NCI-H1436 treated with DMSO at 0.1 percent for 48 hours (cell line): ENCODE measurements around the gene TFAP2A.

ENCODE experiments used
- DNase-seq: peaks from one replicate; lab custom pipeline; 2025; lab: John Stamatoyannopoulos, UW

Gene TFAP2A

DNA sequence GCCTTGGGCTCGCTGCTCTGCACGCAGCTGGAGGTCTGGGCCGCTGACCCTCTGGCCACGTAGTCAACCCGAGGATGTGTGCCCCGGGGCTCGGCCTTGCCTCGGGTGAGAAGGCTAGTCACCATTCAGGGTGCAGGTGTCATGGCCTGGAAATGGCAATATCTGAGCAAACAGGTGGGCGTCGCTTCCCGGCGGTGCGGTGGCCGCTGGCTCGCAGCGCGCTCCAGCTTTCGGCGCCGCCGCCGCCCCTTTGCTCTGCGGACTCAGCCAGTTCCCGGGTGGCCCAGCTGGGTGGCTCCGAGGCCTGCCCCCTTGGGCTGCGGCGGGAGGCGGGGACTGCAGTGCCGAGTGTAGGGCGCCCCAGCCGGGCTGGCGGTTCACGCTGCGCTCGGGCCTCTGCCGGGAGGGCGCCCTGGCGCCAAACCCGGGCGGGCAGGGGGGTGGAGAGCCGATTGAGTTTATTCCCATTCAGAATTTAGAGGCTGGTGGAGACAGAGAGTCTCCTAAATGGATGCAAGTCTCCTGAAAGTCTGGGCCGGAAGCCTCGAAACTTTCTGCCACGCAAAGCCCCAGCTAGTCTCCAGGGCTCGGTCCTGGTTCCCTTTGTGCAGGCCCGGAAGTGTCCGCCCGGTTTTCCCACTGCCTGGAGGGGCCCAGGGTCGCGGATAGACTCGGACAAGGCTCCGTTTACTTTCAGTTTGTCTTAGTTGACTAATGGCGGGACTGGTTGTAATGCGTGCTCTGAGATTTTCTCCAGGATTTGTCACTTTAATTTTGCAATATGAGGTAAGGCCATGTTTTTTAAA is 11.3 kb upstream of the TFAP2A start:
- no peak for DNase-seq

DNA sequence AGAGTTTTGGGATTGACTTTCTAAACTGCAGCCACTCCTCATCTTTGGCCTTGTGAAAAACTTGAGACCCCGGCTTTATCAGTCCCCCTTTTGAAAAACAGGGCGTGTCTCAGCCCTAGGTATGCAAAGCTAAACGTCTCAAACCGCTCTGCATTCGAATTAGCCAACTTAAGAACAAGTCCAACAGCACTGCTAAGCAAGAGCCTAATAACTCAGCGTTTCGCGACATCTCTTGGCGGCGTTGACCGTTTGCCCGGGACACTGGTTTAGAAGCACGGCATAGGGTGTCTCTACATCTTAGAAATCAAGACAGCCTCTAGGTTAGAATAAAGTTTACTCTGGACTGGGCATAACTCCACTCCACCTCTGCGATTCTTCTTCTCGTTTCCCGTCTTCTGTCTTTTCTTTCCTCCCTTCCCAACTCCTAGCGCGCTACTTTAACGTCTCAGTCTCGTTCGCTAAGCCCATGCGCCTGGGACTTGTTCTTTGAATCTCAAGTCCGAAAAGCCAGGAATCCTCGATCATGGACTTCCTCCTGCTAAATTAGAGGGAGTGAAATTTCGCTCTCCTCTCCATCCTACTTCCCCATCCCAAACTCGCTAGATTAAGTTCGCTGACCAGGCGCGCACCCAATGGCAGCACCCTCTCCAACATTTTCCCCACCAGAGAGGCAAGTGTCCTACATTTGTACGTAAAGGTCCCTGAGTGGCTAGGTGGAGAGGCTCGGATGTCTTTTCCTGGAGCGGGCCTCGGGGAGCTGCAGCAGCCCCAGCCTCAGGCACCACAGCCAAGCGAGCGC is 10.5 kb upstream of the TFAP2A start:
- DNase-seq: no peak

DNA sequence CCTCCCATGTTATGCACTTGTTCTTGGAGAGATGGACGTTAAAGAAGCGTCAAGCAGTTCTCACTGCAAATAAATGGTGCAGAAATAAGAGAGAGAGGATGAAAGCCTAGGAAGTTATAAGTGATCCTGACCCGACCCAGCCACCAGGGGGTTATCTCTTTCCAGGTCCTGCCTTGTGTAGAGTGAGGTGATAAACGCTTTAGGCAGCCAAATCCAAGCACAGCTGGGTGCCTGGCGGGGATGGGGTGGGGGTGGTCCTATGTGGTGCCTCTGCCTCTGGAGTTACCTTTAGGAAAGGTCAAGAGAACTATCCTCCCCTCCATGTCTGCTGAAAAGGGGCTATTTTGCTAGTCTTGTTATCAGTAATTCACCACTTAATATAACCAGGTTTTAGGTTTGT is 9.2 kb upstream of the TFAP2A start:
- DNase-seq: no peak

DNA sequence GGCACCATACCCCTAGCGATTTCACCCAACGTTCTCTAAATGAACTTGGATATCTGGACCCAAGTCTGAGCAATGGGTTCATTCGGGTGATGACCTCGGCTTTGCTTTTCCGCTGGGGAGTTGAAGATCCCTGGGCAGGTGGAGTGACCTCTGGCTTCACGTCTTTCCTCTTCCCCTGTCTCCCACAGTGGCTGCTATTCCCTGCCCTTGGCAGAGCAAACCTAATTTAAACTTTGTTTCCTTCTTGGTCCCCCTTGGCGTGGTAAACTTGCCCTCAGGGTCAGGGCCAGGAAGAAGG is 7.8 kb upstream of the TFAP2A start:
- DNase-seq: no peak

DNA sequence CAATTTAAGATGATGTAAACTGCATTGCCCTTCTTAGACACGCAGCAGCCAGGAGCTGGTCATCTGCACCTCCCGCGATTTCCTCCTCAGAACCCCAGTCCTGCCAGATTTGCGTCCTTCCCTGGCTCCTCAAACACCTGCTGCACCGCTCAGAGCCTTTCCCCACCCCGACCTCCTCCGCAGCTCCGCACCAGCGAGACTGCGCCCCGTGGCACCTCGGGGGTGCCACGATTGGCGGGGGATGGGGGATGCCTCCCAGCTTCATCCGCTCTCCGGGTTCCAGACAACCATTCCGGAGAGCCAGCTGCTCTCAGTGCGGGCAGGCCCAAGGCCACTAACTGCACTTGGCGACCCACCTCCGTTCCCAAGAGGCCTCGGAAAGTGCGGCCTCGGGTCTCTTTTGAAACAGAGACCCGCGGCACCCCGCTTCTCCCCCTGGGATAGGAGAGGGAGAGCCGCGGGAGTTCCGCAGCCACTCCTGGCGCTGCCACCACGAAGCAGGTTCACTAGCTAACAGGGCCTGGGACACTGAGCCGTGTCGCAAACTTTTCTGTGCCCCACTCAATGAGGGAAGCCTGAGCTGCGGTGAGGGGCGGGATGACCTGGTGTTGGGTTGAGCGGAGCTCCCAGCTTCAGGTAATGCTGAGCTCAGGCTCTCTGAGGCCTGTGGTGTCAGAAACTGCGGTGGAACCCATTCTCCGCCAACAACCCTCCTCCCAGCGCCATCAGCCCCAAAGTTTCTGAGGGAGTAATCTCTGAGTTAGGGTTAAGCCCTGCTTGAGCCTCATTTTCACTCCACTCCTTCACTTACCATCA is 7.3 kb upstream of the TFAP2A start:
- DNase-seq: no peak

DNA sequence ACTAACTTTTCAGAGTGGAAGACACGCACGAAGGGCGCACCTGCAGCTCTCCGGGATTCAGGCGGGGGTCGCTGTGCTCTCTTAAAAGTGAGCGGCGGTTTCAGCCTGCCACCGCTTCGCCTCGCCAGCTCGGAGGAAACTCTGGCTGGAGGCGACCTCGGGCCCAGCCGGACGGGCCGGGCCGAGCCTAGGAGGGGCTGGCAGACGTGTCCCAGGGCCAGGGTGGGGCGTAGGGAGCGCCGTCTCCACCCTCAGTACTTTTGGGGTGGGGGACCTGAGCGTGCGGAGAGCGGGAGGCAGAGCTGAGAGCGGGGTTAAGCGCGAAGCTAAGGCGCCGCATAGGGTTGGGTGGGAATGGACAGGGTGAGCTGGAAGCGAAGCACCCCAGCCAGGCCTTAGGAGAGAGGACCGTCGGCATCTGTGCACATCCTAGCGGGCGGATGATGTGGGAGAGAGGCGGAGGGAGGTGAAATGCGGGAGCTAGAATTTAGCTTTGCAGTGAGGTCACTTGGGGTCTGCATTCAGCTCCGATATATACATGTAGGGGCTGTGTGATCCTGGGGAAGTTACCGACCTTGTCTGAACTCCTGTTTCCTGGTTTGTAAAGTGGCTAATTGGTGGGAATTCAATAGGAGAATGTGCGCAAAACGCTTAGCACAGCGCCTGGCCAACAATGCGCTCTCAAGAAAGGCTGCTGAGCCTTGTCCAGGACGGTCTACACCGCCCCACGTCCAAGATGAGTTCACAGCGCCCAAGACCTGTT is 6.5 kb upstream of the TFAP2A start:
- DNase-seq: no peak

DNA sequence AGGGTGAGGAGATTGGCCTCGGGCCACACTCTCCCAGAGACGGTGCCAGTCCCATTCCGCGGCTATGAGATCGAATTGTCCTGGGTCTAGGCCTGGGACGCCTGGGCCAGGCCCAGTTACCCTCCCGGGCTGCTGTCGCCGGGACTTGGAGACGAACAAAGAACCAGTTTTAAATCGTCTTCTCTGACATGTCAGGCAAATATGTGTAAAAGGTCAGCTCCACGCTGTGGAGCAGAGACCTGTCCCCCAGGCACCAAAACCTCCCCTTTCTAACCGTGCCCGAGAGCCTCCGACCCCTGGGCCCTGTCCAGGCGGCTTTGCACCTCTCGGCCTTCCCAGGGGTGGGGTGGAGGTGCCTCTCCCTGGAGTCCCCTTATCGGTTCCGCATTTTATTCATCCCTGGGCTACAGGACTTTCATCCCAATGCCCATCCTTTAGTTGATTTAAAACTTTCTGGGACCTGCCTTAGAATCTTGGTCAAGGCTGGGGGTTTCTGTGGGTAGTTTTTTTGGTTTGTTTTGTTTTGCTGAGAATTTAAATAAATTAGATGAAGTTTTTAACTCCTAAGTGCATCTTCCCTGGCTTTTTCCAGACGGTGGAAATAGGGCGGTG is 5.8 kb upstream of the TFAP2A start:
- DNase-seq: no peak

DNA sequence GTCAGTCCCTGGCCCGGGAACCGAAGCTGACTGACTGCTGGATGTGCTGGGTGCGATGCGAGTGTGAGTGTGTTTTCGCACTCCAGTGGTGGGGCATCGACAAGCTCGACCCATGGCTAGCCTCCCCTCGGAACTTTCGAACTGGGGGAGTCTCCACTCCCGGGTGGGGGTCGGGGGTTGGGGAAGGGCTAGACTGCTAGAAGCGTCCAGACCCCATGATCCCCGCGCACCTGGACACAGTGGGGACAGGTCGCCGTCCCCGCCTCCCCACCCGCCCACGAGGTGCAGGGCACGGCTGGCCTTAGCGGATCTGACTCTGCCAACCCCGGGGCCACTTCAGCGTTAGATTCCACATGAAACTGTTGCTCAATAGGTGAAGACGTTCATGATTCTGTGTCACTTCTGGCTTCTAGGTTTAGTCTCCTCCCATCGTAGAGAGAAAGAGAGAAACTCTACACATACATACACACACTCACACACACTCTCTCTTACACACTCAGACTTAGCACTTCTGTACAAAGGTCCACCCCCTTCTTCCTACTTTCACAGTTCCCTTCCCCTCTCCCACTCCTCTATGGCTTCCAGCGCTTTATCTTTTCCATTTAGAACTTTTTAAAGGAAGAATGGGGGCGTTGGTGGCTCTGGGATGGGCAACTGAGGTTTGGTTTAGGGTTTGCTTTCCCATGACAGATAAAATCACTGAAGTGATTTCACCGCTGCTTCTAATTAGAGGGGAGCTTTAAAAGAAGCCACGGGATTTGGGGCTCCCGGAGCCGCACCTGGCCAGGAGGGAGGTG is 5.1 kb upstream of the TFAP2A start:
- no peak for DNase-seq

DNA sequence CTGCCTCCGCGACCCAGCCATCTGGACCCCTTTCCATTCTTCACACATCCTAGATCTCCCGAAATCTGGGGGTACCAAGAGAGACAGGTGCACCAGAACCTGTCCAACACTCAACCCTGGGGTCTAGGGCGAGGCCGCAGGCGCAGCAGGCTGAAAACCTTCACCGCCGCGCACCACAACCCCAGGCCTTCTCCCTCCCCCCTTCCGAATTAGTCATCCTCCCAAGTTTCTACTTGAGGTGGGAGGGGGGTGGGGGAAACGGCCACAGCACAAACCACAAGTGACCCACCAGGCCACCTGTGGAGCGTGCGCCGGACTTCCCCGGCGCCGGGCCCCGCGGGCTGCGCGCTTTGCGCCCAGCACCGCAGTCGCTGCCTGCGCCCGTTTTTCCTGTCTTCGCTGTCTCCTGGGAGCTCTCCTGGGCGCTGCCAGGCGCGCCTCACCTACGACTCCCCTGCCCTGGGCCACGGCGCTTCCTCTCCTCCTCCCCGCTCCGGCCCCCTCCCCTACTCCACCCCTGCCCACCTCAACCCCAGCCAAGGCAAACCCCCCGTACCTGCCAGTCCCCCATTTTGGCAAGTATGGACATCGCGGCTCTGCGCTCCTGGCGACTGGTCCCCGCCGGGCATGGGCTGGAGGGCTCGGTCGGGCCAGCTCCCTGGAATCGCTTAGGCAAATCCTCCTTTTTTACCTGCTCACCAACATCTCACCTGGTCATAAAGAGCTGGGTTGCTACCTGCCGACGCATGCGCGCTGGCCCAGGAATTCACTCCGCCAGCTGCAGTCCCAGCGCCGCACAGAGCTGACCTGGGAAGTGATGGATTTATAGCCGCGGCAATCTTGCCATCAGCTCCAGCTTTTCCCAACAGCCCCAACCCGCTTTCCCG is 4.2 kb upstream of the TFAP2A start:
- DNase-seq: no peak

DNA sequence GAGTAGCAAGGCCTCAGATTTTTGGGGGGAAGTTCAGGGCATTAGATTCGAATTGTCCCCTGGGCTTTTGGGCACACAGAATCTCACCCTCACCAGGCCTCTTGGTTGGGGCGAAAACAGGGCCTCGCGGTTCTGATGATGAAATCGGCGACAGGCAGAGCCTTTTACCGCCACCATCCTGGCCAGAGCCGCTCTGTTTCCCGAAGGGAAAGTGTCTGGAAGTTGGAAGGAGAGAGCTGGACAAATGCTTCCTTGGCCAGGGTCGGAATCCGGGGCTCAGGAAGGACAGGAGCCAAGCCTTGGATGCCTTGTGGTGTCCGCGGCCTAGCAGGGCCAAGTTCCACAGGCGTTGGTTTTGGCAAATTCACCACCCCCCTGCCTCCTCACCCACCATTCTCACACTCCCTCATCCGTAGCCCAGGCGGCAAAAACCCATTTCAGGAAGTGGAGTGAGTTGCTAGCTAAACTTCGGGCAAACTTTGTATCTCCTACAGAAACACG is 3.5 kb upstream of the TFAP2A start:
- no peak for DNase-seq

DNA sequence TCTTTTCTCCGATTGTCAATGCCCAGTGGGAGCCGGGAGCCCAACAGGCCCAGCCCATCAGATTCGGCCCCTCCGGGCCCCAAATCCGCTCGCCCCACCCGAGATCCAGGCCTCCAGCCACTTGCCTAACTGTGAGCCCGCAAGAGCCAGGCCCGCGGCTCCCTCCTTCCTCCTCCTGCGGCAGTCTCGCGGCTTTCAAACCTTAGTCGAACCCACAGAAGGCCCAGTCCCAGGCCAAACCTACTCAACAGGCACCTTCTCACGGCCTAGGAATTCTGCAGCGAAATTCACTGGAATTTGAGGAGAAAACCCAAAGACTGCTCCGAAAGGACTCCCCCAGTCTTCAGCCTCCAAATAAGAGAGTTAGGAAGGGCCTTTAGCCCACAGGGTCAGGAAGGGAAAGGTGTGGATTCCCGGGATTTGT is 2.8 kb upstream of the TFAP2A start:
- DNase-seq: no peak

DNA sequence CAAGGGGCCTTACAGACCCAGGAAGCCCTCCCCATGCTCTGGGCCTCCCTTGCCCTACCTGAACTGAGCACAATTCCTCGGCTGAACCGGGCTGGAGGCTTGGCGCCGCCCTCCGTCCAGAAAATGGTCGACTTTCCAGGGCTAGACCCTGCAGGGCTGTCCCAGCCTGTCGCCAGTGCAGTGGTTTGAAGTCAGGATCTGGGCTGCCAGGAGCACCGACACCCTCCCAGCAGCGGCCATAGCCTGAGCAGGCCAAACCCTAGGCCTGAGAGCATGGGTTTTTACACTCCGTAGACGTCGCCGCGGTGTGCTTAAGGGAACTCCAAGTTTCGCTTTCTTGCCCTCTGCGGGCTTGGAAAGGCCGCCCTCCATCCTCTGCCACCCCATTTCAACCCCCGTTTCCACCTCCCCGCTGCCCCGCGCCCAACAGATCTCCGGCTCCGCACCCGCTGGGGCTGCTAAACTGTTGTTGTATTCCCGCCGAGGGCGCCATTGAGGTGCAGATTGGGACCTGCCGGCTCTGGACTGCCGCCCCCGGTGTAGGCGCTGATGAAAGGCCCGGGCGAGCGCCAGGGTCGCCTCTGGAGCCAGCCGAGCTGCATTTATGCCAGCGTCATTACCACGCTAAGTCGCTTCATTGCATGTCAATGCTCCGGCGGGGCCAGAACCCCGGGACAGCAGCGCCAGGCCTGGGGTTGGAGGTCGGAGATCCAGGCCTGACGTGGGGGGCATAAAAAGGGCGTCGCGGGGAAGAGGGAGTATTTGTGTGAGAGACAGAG is 2.2 kb upstream of the TFAP2A start:
- no peak for DNase-seq

DNA sequence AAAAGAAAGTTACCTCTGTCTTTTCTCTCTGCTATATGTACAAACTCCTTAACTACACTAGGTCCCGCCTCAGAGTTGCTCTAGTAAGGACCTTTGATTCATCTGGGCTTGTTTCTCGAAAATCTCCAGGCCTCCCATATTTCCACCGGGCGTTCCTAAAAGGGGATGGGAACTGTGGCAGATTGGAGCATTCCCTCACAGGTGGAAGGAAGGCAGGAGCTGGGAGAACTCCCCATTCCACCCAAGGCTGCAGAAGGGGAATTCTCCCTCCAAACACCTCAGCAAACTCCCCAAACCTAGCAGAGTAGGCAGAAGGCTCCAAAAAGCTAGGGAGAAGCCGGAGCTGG is 1.6 kb upstream of the TFAP2A start:
- DNase-seq: no peak

DNA sequence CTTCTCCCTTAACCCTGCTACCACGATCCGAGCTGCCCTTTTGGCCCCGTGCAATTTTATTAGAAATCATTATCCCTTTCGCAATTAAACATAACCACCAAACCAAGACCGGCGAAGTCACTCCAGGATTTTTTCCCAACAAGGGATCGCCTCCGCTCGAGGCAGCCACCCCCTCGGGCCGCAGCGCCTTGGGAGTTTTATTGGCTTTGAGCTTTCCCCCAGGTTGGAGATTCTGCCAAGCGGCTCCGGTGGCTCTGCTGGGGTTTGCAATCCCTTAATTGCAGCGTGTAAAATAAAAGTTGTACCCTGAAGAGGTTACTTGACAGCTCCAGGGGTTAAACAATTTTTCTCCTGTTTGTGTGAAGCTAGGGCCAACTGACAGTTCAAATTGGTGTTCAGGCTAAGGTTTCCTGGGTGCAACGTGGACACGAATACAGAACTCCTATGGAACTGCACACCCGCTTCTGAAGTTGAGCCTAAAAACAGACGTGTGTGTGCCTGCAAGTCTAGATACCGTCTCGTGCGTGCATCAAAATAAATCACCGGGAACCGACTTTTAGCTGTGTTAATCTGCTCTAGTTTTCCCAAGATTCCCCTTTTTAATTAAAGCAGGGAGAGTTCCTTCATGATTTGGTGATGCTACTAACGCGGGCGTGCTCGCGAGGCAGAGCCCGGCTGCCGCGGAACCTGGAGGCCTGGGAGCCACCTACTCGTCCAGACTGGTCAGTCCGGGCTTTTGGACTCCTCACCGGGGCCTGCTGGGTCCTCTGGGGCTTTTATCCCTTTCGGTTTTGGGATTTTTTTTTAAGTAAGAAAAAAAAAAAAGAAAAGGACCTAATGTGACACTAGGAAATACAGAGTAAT is 975 bp upstream of the TFAP2A start:
- DNase-seq: no peak

DNA sequence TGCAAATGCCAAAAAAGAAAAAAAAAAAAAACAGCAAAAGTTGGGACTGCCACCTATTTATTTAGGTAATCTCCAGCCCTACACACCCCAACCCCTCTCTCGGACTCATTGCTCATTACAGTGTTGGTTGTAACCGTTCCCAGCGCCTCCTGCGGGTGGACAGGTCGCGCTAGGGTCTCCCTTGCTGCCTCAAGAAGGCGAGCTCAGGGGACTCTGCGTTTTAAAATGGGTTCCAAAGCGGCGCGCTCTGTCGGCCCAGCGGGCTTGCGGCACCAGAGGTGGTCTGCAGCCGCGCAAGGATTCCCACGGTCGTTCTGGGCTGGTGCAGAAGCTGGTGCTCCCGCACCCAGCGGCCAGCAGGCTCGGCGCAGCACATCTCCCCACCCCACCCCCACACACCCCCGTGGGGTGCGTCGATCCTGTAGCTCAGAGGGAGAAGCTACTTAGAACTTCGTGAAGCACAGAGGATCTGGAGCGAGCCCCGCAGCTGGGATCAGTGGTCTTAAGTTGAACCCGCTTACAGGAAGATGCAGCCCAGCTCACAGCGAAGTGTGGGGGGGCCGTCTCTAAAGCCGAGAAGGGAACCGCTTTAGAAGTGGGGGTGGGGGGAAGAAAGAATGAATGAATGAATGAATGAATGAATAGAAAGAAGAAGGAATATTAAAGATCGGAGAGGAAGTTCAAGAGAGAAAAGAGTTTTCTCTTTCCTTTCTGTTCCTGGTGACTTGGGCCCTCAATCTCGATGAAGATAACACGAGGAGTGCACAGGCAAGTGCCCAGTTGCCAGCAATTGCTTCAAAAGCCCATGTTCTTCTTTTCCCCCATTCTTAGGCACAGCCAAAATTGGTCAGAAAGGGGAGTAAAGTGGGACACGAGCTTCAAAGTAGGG is 780 bp downstream of the TFAP2A start:
- no peak for DNase-seq

DNA sequence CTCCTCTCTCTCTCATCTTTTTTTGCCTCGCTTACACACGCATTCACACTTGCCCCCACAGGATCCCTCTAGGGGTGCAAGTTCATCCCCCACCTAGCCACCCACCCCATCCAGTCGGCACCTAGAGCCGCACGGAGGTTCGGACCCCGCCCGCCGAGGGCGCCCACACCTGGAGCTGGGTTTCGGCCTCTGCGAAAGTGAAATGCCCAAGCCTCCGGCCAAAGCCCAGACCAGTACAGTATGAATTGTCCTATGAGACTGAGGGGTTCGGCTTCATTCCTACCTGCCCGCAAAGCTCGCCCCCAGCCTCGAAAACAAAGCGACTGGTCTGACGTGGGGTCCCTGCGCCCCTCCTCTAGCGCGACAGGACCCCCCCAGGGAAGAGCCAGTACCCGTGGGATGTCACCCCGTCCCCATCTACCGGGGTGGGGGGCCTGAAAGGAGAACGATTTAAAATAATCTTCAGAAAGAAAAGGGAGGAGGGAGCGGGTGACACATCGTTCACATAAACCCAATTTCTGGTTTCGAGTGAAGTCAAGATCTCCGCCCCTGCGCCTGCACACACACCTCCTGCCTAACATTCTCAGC is 1.5 kb downstream of the TFAP2A start:
- DNase-seq: no peak
